HEK293 (cell line): Measurements from ENCODE around the gene AK8.

Source experiments
- GFI1B ChIP-seq: fragments of 450-650 bp; formaldehyde crosslinking; IDR thresholded peaks from 2 replicates; pipeline ENCODE4 v1.5.1; 2016; ENCODE audit warnings: missing biosample characterization, missing genetic modification characterization
- HOXC10 ChIP-seq: sonication (generic); formaldehyde crosslinking; IDR thresholded peaks from 2 replicates; pipeline ENCODE4 v1.8.1; 2023; ENCODE audit warnings: mild to moderate bottlenecking, missing genetic modification reagents
- PRDM1 ChIP-seq: fragments of 450-650 bp; formaldehyde crosslinking; IDR thresholded peaks from 2 replicates; pipeline ENCODE4; 2016; ENCODE audit warnings: missing biosample characterization, missing genetic modification characterization
- SALL2 ChIP-seq: fragments of 450-650 bp; formaldehyde crosslinking; IDR thresholded peaks from 2 replicates; pipeline ENCODE4 v1.5.0; 2017; ENCODE audit warnings: missing biosample characterization, mild to moderate bottlenecking, missing genetic modification characterization, borderline replicate concordance
- SP7 ChIP-seq: fragments of 450-650 bp; formaldehyde crosslinking; IDR thresholded peaks from 2 replicates; pipeline ENCODE4 v1.5.1; 2016; ENCODE audit warnings: missing biosample characterization, missing genetic modification characterization
- ZFP69B ChIP-seq: fragments of 450-650 bp; formaldehyde crosslinking; IDR thresholded peaks from 2 replicates; pipeline ENCODE4 v1.5.1; 2016; ENCODE audit warnings: missing biosample characterization, missing genetic modification characterization
- ZNF121 ChIP-seq: fragments of 450-650 bp; formaldehyde crosslinking; IDR thresholded peaks from 2 replicates; pipeline ENCODE4 v1.5.1; 2016; ENCODE audit warnings: missing biosample characterization, missing genetic modification characterization
- ZNF133 ChIP-seq: fragments of 450-650 bp; formaldehyde crosslinking; IDR thresholded peaks from 2 replicates; pipeline ENCODE4 v1.5.1; 2016; ENCODE audit warnings: missing biosample characterization, missing genetic modification characterization
- ZNF138 ChIP-seq: fragments of 450-650 bp; formaldehyde crosslinking; IDR thresholded peaks from 2 replicates; pipeline ENCODE4 v1.5.1; 2016; ENCODE audit warnings: missing biosample characterization, missing genetic modification characterization, borderline replicate concordance
- ZNF16 ChIP-seq: fragments of 450-650 bp; formaldehyde crosslinking; IDR thresholded peaks from 2 replicates; pipeline ENCODE4 v1.5.1; 2016; ENCODE audit warnings: low read depth, missing biosample characterization, missing genetic modification characterization
- ZNF19 ChIP-seq: fragments of 450-650 bp; formaldehyde crosslinking; IDR thresholded peaks from 2 replicates; pipeline ENCODE4; 2016; ENCODE audit warnings: missing biosample characterization, missing genetic modification characterization, low read depth
- ZNF211 ChIP-seq: fragments of 450-650 bp; formaldehyde crosslinking; IDR thresholded peaks from 2 replicates; pipeline ENCODE4 v1.5.1; 2016; ENCODE audit warnings: low read depth, missing biosample characterization, missing genetic modification characterization
- ZNF274 ChIP-seq, 2 experiments: fragments of 200-500 bp in 1 of 2; fragments of 450-650 bp in 1 of 2; sonication (Bioruptor generic) in 1 of 2; formaldehyde crosslinking in 1 of 2; IDR thresholded peaks; 2 replicates each; pipeline versions ENCODE4 v1.5.1 to v1.6.1; 2014 to 2016; ENCODE audit warnings: borderline replicate concordance in 1 of 2, inconsistent platforms in 1 of 2, low read length in 1 of 2, missing biosample characterization in 1 of 2, missing genetic modification characterization in 1 of 2
- ZNF302 ChIP-seq: fragments of 450-650 bp; formaldehyde crosslinking; IDR thresholded peaks from 2 replicates; pipeline ENCODE4 v1.5.1; 2016; ENCODE audit warnings: missing biosample characterization, missing genetic modification characterization, low read depth
- ZNF335 ChIP-seq: fragments of 450-650 bp; formaldehyde crosslinking; conservative IDR thresholded peaks from 2 replicates; pipeline ENCODE4 v1.5.1; 2016; ENCODE audit warnings: missing biosample characterization, missing genetic modification characterization
- ZNF341 ChIP-seq: fragments of 450-650 bp; formaldehyde crosslinking; IDR thresholded peaks from 2 replicates; pipeline ENCODE4; 2016; ENCODE audit warnings: low read depth, missing biosample characterization, missing genetic modification characterization
- ZNF350 ChIP-seq: fragments of 450-650 bp; formaldehyde crosslinking; IDR thresholded peaks from 2 replicates; pipeline ENCODE4 v1.5.0; 2017; ENCODE audit warnings: missing biosample characterization, mild to moderate bottlenecking, missing genetic modification characterization
- ZNF530 ChIP-seq: fragments of 450-650 bp; formaldehyde crosslinking; IDR thresholded peaks from 2 replicates; pipeline ENCODE4 v1.5.1; 2016; ENCODE audit warnings: low read depth, missing biosample characterization, missing genetic modification characterization
- ZNF544 ChIP-seq: fragments of 450-650 bp; formaldehyde crosslinking; IDR thresholded peaks from 2 replicates; pipeline ENCODE4 v1.5.0; 2017; ENCODE audit warnings: missing biosample characterization, missing genetic modification characterization
- ZNF610 ChIP-seq: fragments of 450-650 bp; formaldehyde crosslinking; IDR thresholded peaks from 2 replicates; pipeline ENCODE4 v1.5.1; 2016; ENCODE audit warnings: missing biosample characterization, missing genetic modification characterization, borderline replicate concordance
- ZNF654 ChIP-seq: fragments of 450-650 bp; formaldehyde crosslinking; IDR thresholded peaks from 2 replicates; pipeline ENCODE4 v1.5.1; 2016; ENCODE audit warnings: low read depth, missing biosample characterization, missing genetic modification characterization
- ZNF670 ChIP-seq: fragments of 450-650 bp; formaldehyde crosslinking; IDR thresholded peaks from 2 replicates; pipeline ENCODE4 v1.5.1; 2016; ENCODE audit warnings: missing biosample characterization, missing genetic modification characterization, low read depth
- ZNF776 ChIP-seq: fragments of 450-650 bp; formaldehyde crosslinking; IDR thresholded peaks from 2 replicates; pipeline ENCODE4 v1.5.0; 2017; ENCODE audit warnings: missing biosample characterization, missing genetic modification characterization, borderline replicate concordance
- ZNF830 ChIP-seq: fragments of 450-650 bp; IDR thresholded peaks from 2 replicates; pipeline ENCODE4 v1.5.0; 2018; ENCODE audit warnings: missing biosample characterization, missing genetic modification characterization, low read depth, mild to moderate bottlenecking, moderate library complexity
- ZNF837 ChIP-seq: fragments of 450-650 bp; formaldehyde crosslinking; IDR thresholded peaks from 2 replicates; pipeline ENCODE4 v1.5.1; 2016; ENCODE audit warnings: missing biosample characterization, missing genetic modification characterization
- ZXDB ChIP-seq: fragments of 450-650 bp; formaldehyde crosslinking; IDR thresholded peaks from 2 replicates; pipeline ENCODE4 v1.5.1; 2016; ENCODE audit warnings: missing biosample characterization, missing genetic modification characterization
- TF ChIP-seq, protein P1 (sequence below): fragments of 450-650 bp; formaldehyde crosslinking; IDR thresholded peaks from 2 replicates; pipeline ENCODE4 v1.5.1; 2016; ENCODE audit warnings: missing biosample characterization, missing genetic modification characterization
- TF ChIP-seq, protein P2 (sequence below): fragments of 450-650 bp; formaldehyde crosslinking; IDR thresholded peaks from 2 replicates; pipeline ENCODE4; 2016; ENCODE audit warnings: missing biosample characterization, missing genetic modification characterization
- TF ChIP-seq, protein P3 (sequence below): fragments of 450-650 bp; formaldehyde crosslinking; IDR thresholded peaks from 2 replicates; pipeline ENCODE4 v1.5.1; 2017; ENCODE audit warnings: missing biosample characterization, missing genetic modification characterization
- TF ChIP-seq, protein P4 (sequence below): fragments of 450-650 bp; IDR thresholded peaks from 2 replicates; pipeline ENCODE4 v1.5.1; 2018; ENCODE audit warnings: missing biosample characterization, mild to moderate bottlenecking, missing genetic modification characterization
- TF ChIP-seq, protein P5 (sequence below): fragments of 450-650 bp; formaldehyde crosslinking; IDR thresholded peaks from 2 replicates; pipeline ENCODE4 v1.5.1; 2016; ENCODE audit warnings: missing biosample characterization, missing genetic modification characterization

Gene AK8

DNA sequence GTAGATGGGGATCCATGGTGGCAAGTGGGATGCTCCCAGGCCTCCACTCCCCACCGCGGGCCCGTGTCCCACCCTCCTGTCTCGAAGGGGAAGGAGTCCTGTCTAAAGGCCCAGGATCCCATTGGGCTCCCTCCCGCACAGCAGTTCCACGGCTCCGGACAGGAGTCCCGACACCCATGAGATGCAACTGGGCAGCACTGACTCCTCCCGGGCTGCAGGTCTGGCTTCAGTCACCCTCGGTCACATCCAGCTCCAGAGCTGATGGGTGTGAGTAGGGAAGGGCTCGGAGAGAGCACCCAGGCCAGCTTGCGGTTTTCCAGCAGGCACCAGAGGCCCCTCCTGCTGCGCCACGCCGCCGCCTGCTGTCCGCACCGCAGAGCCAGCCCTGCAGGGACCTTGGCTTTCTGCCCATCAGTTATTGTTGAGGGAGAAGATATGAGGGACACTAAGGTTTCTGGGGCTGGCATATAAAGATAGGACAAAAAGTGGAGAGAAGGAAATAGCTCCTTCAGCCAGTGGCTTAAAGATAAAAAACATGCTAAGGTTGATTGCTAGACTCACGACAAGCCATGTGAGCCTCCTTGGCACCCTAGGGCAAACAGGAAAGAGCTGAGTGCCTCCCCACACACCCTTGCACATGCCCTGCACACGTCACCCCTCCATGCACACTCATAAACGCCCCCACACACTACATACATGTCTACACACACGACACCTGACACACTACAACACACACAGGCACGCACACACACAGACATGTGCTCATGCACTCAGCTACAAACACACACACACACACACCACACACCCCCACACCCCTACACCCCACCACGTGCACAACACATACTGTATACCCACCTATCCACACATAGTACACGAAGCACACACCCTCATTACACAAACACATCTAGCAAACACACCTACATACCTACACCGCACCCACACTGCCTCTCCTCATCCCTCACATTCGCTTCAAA, 79.0 kb downstream of the AK8 start (continued):
- TF ChIP-seq, protein P1, sequence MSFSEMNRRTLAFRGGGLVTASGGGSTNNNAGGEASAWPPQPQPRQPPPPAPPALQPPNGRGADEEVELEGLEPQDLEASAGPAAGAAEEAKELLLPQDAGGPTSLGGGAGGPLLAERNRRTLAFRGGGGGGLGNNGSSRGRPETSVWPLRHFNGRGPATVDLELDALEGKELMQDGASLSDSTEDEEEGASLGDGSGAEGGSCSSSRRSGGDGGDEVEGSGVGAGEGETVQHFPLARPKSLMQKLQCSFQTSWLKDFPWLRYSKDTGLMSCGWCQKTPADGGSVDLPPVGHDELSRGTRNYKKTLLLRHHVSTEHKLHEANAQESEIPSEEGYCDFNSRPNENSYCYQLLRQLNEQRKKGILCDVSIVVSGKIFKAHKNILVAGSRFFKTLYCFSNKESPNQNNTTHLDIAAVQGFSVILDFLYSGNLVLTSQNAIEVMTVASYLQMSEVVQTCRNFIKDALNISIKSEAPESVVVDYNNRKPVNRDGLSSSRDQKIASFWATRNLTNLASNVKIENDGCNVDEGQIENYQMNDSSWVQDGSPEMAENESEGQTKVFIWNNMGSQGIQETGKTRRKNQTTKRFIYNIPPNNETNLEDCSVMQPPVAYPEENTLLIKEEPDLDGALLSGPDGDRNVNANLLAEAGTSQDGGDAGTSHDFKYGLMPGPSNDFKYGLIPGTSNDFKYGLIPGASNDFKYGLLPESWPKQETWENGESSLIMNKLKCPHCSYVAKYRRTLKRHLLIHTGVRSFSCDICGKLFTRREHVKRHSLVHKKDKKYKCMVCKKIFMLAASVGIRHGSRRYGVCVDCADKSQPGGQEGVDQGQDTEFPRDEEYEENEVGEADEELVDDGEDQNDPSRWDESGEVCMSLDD (tag by site-specific recombination), result 0 out of 2 replicates have a peak, but pooled peaks have one; percentile 15
- no peak for TF ChIP-seq ZNF211 (tag by site-specific recombination)
- TF ChIP-seq SALL2 (tag by site-specific recombination), result 0 out of 2 replicates have a peak, but pooled peaks have one; percentile 84
- peak; percentile 12; the same call in 1 of the 2 replicates for TF ChIP-seq ZNF335 (tag by site-specific recombination)
- TF ChIP-seq ZNF530 (tag by site-specific recombination), result no peak
- TF ChIP-seq ZNF341 (tag by site-specific recombination), result no peak
- TF ChIP-seq ZXDB (tag by site-specific recombination), result peak; percentile 59
- TF ChIP-seq ZNF654, result peak; percentile 62
- no peak for TF ChIP-seq ZNF610 (tag by site-specific recombination)
- TF ChIP-seq, protein P2, sequence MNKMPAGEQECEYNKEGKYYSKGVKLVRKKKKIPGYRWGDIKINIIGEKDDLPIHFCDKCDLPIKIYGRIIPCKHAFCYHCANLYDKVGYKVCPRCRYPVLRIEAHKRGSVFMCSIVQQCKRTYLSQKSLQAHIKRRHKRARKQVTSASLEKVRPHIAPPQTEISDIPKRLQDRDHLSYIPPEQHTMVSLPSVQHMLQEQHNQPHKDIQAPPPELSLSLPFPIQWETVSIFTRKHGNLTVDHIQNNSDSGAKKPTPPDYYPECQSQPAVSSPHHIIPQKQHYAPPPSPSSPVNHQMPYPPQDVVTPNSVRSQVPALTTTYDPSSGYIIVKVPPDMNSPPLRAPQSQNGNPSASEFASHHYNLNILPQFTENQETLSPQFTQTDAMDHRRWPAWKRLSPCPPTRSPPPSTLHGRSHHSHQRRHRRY, result no peak
- no peak for TF ChIP-seq ZNF350 (tag by site-specific recombination)
- TF ChIP-seq, protein P3, sequence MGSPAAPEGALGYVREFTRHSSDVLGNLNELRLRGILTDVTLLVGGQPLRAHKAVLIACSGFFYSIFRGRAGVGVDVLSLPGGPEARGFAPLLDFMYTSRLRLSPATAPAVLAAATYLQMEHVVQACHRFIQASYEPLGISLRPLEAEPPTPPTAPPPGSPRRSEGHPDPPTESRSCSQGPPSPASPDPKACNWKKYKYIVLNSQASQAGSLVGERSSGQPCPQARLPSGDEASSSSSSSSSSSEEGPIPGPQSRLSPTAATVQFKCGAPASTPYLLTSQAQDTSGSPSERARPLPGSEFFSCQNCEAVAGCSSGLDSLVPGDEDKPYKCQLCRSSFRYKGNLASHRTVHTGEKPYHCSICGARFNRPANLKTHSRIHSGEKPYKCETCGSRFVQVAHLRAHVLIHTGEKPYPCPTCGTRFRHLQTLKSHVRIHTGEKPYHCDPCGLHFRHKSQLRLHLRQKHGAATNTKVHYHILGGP (tag by site-specific recombination), result peak; percentile 31; the same call in 1 of the 2 replicates
- no peak for TF ChIP-seq ZNF138
- no peak for TF ChIP-seq ZNF776
- no peak for TF ChIP-seq ZNF121
- TF ChIP-seq PRDM1 (tag by site-specific recombination), result no peak
- 0 out of 2 replicates have a peak, but pooled peaks have one; percentile 30 for TF ChIP-seq SP7 (tag by site-specific recombination)
- TF ChIP-seq ZNF19 (tag by site-specific recombination), result no peak
- TF ChIP-seq GFI1B, result no peak
- no peak for TF ChIP-seq ZNF133 (tag by site-specific recombination)
- TF ChIP-seq ZNF670, result peak; percentile 88; the same call in 1 of the 2 replicates
- peak; percentile 35; the same call in 1 of the 2 replicates for TF ChIP-seq ZNF544 (tag by site-specific recombination)
- TF ChIP-seq ZNF837 (tag by site-specific recombination), result no peak
- no peak for TF ChIP-seq ZFP69B
- TF ChIP-seq ZNF830 (tag by site-specific recombination), result no peak
- no peak for TF ChIP-seq ZNF302 (tag by site-specific recombination)
- TF ChIP-seq ZNF274 (IDR thresholded peaks at IDR 0.05; ENCODE audit: low read length), result no peak
- no peak for TF ChIP-seq ZNF274 (tag by site-specific recombination; IDR thresholded peaks at IDR 0.05; ENCODE audit: borderline replicate concordance)
- no peak for TF ChIP-seq HOXC10 (CRISPR knock-in tag)
- TF ChIP-seq, protein P4, sequence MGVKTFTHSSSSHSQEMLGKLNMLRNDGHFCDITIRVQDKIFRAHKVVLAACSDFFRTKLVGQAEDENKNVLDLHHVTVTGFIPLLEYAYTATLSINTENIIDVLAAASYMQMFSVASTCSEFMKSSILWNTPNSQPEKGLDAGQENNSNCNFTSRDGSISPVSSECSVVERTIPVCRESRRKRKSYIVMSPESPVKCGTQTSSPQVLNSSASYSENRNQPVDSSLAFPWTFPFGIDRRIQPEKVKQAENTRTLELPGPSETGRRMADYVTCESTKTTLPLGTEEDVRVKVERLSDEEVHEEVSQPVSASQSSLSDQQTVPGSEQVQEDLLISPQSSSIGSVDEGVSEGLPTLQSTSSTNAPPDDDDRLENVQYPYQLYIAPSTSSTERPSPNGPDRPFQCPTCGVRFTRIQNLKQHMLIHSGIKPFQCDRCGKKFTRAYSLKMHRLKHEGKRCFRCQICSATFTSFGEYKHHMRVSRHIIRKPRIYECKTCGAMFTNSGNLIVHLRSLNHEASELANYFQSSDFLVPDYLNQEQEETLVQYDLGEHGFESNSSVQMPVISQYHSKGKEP, result no peak
- no peak for TF ChIP-seq ZNF16 (tag by site-specific recombination)
- TF ChIP-seq, protein P5, sequence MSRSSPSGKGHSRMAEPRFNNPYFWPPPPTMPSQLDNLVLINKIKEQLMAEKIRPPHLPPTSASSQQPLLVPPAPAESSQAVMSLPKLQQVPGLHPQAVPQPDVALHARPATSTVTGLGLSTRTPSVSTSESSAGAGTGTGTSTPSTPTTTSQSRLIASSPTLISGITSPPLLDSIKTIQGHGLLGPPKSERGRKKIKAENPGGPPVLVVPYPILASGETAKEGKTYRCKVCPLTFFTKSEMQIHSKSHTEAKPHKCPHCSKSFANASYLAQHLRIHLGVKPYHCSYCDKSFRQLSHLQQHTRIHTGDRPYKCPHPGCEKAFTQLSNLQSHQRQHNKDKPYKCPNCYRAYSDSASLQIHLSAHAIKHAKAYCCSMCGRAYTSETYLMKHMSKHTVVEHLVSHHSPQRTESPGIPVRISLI (tag by site-specific recombination), result no peak
